Left lung (tissue), 10 donors: ENCODE data around the gene RGL1. TPM values are rescaled to one million over a fixed set of nuclear protein-coding genes. Genes with fewer than 3 reads are reported as not detected.
"Not testable (repeated sequence)": the region's sequence is repeated elsewhere in the genome, so short reads cannot be mapped to it uniquely, and the experiment has no call there.

ENCODE experiments used
- ATAC-seq: fragments of 200-7000 bp; cut with Tn5 transposase; one replicate; pipeline ENCODE4 v1.9.1; 2020; ENCODE audit warnings: moderate library complexity
- DNase-seq, 4 donors: peaks; one replicate each; pipeline ENCODE4 v3.0.0-alpha.2; 2013 to 2020
- H3K27ac ChIP-seq, 2 donors: fragments of 200-600 bp; sonication (generic) in 1 of 2; one replicate each; pipeline versions ENCODE4 v1.5.0 to v1.8.0; 2020 to 2021
- H3K27me3 ChIP-seq, 2 donors: fragments of 200-600 bp; sonication (generic) in 1 of 2; one replicate each; pipeline versions ENCODE4 v1.5.0 to v1.8.0; 2020 to 2021
- H3K36me3 ChIP-seq, 2 donors: fragments of 200-600 bp; sonication (generic) in 1 of 2; one replicate each; pipeline versions ENCODE4 v1.5.0 to v1.8.0; 2020 to 2021
- H3K4me1 ChIP-seq, 2 donors: fragments of 200-600 bp; one replicate each; pipeline ENCODE4 v1.8.0; 2021
- H3K4me3 ChIP-seq, 2 donors: fragments of 200-600 bp; sonication (generic) in 1 of 2; one replicate each; pipeline versions ENCODE4 v1.5.0 to v1.8.0; 2020 to 2021; ENCODE audit warnings: mild to moderate bottlenecking in 1 of 2
- H3K9me3 ChIP-seq, 2 donors: fragments of 200-600 bp; sonication (generic) in 1 of 2; one replicate each; pipeline versions ENCODE4 v1.5.0 to v1.8.0; 2020 to 2021
- intact Hi-C, 2 donors: fragments of 100-400 bp; cut with DNase I; formaldehyde crosslinking; loops; one replicate each; pipeline versions ENCODE4 v1.11.2 to v1.14.2; 2022
- polyA plus RNA-seq, 6 donors: library from polyadenylated mRNA; unstranded; fragments of 120-200 nt; gene quantifications; one replicate each; pipeline ENCODE4 v1.2.1, GENCODE V29; 2013; ENCODE audit not compliant: insufficient read length in 6 of 6
- total RNA-seq, 2 donors: library from RNA; stranded (reverse); fragmentation: NEBNext Ultra II Directional; extraction: Animal tissue kit (Norgen Biotek cat#: 25700); gene quantifications; one replicate each; pipeline ENCODE4 v1.2.1, GENCODE V29; 2021
- TF ChIP-seq, protein P1 (sequence below), 2 donors: fragments of 200-600 bp; sonication (generic) in 1 of 2; IDR thresholded peaks; one replicate each; pipeline versions ENCODE4 v1.5.0 to v1.8.0; 2021; ENCODE audit warnings: antibody characterized with exemption in 2 of 2
- donor health status: DM: no; HTN: yes; CAD: no.
- donor health status: DM: no; HTN: no; CAD: no.

RGL1 gene
- total and polyA plus RNA-seq, 8 donors = 33.7 to 52.6 (median 40.9) TPM

GRCh38 chr1:183760661-183761060 is 44.3 kb upstream of the RGL1 start:
- no peak overlapping the region for H3K4me3 ChIP-seq
- intact Hi-C loops = no loop called here
- no peaks in the 10 kb centered on the region for H3K27me3 ChIP-seq
- peaks cover 0 to 20% of the 10 kb centered on the region in 2 donors for H3K9me3 ChIP-seq
- H3K36me3 ChIP-seq = no peaks in the 10 kb centered on the region
- DNase-seq (no peak), ATAC-seq (no peak)
- no peak overlapping the region for H3K27ac ChIP-seq
- no peaks in the 10 kb centered on the region for H3K4me1 ChIP-seq
- TF ChIP-seq, protein P1, sequence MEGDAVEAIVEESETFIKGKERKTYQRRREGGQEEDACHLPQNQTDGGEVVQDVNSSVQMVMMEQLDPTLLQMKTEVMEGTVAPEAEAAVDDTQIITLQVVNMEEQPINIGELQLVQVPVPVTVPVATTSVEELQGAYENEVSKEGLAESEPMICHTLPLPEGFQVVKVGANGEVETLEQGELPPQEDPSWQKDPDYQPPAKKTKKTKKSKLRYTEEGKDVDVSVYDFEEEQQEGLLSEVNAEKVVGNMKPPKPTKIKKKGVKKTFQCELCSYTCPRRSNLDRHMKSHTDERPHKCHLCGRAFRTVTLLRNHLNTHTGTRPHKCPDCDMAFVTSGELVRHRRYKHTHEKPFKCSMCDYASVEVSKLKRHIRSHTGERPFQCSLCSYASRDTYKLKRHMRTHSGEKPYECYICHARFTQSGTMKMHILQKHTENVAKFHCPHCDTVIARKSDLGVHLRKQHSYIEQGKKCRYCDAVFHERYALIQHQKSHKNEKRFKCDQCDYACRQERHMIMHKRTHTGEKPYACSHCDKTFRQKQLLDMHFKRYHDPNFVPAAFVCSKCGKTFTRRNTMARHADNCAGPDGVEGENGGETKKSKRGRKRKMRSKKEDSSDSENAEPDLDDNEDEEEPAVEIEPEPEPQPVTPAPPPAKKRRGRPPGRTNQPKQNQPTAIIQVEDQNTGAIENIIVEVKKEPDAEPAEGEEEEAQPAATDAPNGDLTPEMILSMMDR (IDR thresholded peaks at IDR 0.05) = no peak

GRCh38 chr1:183761871-183762270 is 43.0 kb upstream of the RGL1 start:
- TF ChIP-seq, protein P1 (IDR thresholded peaks at IDR 0.05) = no peak
- Histone ChIP-seq H3K4me3 (no peak overlapping the region), H3K27ac (no peak overlapping the region), H3K27me3 (no peaks in the 10 kb centered on the region), H3K36me3 (no peaks in the 10 kb centered on the region), H3K9me3 (peaks cover 0 to 20% of the 10 kb centered on the region in 2 donors), H3K4me1 (no peaks in the 10 kb centered on the region)
- ATAC-seq = no peak
- intact Hi-C loops = no loop called here
- DNase-seq = no peak

DNA sequence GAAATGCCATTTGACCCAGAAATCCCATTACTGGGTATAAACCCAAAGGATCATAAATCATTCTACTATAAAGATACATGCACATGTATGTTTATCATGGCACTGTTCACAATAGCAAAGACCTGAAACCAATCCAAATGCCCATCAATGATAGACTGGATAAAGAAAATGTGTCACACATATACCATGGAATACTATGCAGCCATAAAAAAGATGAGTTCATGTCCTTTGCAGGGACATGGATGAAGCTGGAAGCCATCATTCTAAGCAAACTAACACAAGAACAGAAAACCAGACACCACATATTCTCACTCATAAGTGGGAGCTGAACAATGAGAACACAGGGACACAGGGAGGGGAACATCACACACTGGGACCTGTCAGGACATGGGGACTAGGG is 42.1 kb upstream of the RGL1 start:
- H3K36me3 ChIP-seq, H3K27ac ChIP-seq, ATAC-seq, H3K4me3 ChIP-seq, DNase-seq, H3K27me3 ChIP-seq, H3K4me1 ChIP-seq, intact Hi-C loops: not testable (repeated sequence)
- H3K9me3 ChIP-seq = peaks cover 0 to 20% of the 10 kb centered on the region in 2 donors

DNA sequence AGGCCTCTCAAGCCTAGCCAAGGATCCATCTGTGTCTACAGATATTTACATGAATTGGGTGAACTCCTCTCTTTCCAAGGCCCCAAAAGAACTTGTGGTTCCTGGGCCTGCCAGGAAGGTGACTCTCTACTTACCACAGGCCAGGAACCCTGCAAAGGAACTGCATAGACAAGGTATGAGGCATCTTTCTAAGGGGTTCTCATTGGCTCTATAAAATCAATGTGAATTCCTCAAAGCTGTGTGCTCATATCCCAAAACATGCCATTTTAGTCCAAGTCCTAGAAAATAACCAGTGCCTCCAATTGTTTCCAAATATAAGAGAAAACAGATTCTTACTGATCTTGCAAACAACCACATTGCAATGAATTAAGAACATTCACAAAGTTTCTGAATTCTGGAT is 39.9 kb upstream of the RGL1 start:
- intact Hi-C loops = no loop called here

GRCh38 chr1:183769956-183770815 is 34.7 kb upstream of the RGL1 start:
- Histone ChIP-seq H3K4me1 (no peaks in the 10 kb centered on the region), H3K27ac (peak overlapping the region in 1 of 2 donors; percentile 40), H3K27me3 (no peaks in the 10 kb centered on the region), H3K9me3 (peaks cover 0 to 31% of the 10 kb centered on the region in 2 donors), H3K36me3 (no peaks in the 10 kb centered on the region), H3K4me3 (no peak overlapping the region)
- intact Hi-C loops = no loop called here
- TF ChIP-seq, protein P1 (IDR thresholded peaks at IDR 0.05) = no peak
- DNase-seq (no peak), ATAC-seq (no peak)

More for the DNA sequence above, 39.9 kb upstream of the RGL1 start:
- DNase-seq = no peak
- ATAC-seq = no peak
- TF ChIP-seq, protein P1 (IDR thresholded peaks at IDR 0.05) = no peak
- H3K27me3 ChIP-seq = no peaks in the 10 kb centered on the region
- H3K4me1 ChIP-seq = no peaks in the 10 kb centered on the region
- peaks cover 0 to 28% of the 10 kb centered on the region in 2 donors for H3K9me3 ChIP-seq
- no peak overlapping the region for H3K27ac ChIP-seq
- no peaks in the 10 kb centered on the region for H3K36me3 ChIP-seq
- H3K4me3 ChIP-seq = no peak overlapping the region
